Ovary (tissue), 3 donors: ENCODE results near the gene SLIT1.

Experiments
- EP300 ChIP-seq: sonication (generic); formaldehyde crosslinking; IDR thresholded peaks from one replicate; pipeline ENCODE4 v1.6.1; 2017; ENCODE audit warnings: antibody characterized with exemption
- POLR2A ChIP-seq: fragments of 450-650 bp; IDR thresholded peaks from one replicate; pipeline ENCODE4 v1.6.1; 2017; ENCODE audit warnings: antibody characterized with exemption, mild to moderate bottlenecking, moderate library complexity
- TF ChIP-seq, protein P1 (sequence below), 3 donors: fragments of 450-650 bp in 2 of 3; fragments of 200-600 bp in 1 of 3; IDR thresholded peaks; one replicate each; pipeline versions ENCODE4 v1.5.1 to v1.8.0; 2016 to 2022; ENCODE audit warnings: antibody characterized with exemption in 3 of 3, mild to moderate bottlenecking in 1 of 3
- donor health status: DM: no; HTN: no; CAD: no.

DNA sequence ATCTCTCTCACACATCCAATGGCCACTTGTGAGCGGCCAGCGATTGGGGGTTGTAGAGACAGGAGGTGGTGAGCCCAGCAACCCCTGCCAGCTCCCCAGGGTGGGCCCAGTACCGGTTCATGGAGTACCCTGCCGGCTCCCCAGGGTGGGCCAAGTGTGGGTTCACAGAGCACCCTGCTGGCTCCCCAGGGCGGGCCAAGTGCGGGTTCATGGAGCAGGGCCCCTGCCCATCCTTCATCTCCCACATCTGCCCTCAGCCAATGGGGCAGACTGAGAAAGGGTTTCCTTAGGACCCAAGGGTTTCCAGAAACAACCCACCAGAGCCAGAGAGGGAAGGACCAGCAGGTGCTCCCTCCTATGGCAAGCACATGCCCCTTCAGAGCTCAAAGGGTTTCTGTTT is 21.4 kb upstream of the SLIT1 start:
- TF ChIP-seq, protein P1, sequence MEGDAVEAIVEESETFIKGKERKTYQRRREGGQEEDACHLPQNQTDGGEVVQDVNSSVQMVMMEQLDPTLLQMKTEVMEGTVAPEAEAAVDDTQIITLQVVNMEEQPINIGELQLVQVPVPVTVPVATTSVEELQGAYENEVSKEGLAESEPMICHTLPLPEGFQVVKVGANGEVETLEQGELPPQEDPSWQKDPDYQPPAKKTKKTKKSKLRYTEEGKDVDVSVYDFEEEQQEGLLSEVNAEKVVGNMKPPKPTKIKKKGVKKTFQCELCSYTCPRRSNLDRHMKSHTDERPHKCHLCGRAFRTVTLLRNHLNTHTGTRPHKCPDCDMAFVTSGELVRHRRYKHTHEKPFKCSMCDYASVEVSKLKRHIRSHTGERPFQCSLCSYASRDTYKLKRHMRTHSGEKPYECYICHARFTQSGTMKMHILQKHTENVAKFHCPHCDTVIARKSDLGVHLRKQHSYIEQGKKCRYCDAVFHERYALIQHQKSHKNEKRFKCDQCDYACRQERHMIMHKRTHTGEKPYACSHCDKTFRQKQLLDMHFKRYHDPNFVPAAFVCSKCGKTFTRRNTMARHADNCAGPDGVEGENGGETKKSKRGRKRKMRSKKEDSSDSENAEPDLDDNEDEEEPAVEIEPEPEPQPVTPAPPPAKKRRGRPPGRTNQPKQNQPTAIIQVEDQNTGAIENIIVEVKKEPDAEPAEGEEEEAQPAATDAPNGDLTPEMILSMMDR (IDR thresholded peaks at IDR 0.05) = no peak
- TF ChIP-seq EP300 (no peak), POLR2A (no peak)
